HG02678 (cell line): ENCODE data around the gene LRRC8D.

Source experiments
- ATAC-seq: cut with Tn5 transposase; IDR thresholded peaks from one replicate; pipeline ENCODE4 v1.9.1; 2021; ENCODE audit warnings: mild to moderate bottlenecking, moderate library complexity; ENCODE audit not compliant: unreplicated experiment

The LRRC8D gene

DNA sequence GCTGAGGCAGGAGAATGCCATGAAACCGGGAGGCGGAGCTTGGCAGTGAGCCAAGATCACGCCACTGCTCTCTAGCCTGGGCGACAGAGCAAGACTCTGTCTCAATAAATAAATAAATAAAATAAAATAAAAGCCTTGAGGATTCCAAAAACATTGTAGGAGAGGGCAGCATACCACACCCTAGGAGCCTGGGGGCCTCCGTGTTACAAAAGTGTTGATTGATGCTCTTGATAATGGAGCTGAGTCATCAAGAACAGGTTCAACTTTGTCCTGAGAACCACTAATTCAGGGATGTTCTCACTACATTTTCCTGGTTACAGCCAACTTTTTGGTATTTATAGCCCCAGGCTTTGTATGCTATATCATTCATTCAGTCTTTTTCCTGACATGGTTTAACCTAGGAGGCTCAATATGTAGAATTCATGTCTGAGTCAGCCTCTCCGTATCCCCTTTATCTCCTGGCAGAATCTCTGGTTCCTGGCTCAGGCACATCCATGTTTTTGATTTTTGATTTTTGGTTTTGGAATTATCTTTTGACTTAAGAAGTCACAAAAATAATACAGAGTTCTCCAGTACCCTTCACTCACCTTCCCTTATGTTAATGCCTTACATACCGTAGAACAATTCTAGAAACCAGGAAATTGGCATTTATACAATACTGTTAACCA, 69.4 kb downstream of the LRRC8D start:
- ATAC-seq = no peak

DNA sequence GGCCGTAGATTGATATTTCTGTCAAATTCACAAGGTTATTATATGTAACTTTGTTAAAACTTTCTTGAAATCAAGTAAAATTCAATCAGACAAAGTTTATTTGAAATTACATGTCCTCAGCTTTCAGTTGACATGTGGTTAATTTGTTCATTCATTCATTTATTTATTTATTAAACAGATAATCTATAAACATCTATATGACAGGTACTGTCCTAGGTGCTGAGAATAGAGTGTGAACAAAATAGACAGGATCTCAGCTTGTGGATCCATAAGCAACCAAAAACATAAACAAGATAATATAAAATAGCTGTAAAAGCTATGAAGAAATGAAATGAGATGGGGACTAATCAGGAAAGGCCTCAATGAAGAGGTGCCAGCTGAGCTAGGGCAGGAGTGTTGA, 72.0 kb downstream of the LRRC8D start:
- ATAC-seq = no peak

DNA sequence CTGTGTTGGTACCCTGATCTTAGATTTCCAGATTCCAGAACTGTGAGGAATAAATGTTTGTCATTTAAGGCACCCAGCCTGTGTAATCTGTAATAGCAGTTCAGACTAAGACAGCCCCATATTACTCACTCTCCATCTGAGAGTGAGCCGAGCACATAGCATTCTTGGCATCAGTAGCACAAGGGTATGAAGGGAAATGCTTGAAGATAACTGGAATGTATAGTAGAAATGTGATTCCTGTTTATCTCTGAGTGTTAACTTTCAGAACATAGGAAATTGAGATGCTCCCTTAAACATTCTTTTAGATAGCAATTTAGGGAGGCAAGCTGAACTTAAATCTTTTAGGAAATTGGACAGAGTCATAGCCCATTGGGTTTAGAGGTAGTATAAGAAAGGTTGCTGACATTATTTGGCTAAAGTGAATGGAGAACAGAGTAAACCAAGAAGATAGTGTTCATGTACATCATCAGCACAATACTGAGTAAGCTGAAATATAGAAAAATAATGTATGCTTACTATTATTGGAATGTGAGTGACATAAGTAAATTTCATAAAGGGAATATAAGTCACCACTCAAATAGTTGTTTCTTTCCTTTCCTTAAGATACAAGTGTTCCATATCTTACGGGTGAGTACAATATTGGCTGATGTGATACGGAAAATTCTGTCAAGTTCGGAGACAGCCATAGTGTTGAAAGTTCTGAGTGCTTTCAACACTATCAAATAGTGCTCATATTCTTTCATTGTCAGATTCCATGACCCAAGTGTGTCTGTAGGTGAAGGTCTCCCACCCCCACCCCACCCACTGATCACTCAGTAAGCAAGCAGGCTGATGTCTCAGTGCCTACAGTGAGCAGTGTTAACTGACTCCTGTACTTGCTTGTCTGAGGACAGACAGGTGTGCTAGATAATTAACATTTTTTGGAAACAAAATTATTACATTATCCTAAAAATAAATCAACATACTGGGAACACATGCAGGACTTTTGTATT, 73.7 kb downstream of the LRRC8D start:
- ATAC-seq = no peak

GRCh38 chr1:89896105-89896942, 75.5 kb downstream of the LRRC8D start:
- no peak for ATAC-seq

GRCh38 chr1:89897347-89898133, 76.7 kb downstream of the LRRC8D start:
- ATAC-seq = no peak

DNA sequence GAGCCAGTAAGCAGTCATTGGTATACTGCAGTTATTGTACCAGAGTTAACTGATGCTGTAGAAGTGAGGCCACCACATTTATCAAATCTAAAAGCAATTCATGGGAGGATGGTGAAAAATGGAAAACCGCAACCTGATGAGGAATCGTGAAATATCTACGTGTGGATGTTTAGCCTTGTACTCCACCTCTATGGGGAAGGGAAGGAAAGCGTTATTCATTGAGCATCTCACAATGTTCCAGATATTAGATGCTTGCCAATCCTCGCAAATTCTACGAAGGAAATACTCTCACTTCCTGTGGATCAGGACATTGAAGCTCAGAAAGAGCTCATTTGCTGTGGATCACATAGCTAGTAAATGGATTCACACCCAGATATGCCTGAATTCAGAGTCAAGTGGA, 77.3 kb downstream of the LRRC8D start:
- ATAC-seq = no peak

- no peak for ATAC-seq
Measured at GRCh38 chr1:89898695-89899470, 78.1 kb downstream of the LRRC8D start.

- no peak for ATAC-seq
Measured at GRCh38 chr1:89900323-89900722, 79.5 kb downstream of the LRRC8D start.

GRCh38 chr1:89900791-89901708, 80.2 kb downstream of the LRRC8D start:
- ATAC-seq = no peak

DNA sequence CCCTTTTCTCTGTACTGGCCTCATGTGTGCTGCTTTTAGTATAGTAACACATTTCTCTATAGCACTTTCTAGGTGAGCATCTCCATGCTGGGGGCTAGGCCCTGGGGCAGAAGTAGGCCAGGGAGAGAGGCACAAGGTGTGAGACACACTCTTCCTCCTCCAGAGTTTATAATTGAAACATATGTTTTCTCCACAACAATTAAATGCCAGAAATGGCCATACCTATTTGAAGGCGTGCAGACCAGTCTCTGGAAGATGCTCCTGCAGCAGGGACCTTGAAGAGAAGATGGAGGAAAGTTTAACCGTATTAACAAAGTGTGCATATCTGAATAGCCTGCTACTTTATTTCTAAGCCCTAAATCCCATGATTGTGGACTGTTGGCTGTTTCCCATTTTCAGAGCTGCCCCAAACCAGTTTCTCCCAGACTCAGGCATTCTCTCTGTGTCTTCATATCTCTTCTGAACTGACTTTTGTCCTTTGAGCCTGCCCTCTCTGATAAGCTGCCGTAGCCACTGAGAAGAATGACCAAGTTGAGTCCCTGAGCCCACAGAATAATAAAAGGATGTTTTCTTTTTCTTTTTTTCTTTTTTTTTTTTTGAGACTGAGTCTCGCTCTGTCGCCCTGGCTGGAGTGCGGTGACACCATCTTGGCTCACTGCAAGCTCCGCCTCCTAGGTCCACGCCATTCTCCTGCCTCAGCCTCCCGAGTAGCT, 81.3 kb downstream of the LRRC8D start:
- ATAC-seq = no peak

- no peak for ATAC-seq
Measured at GRCh38 chr1:89903550-89903949, 82.7 kb downstream of the LRRC8D start.

DNA sequence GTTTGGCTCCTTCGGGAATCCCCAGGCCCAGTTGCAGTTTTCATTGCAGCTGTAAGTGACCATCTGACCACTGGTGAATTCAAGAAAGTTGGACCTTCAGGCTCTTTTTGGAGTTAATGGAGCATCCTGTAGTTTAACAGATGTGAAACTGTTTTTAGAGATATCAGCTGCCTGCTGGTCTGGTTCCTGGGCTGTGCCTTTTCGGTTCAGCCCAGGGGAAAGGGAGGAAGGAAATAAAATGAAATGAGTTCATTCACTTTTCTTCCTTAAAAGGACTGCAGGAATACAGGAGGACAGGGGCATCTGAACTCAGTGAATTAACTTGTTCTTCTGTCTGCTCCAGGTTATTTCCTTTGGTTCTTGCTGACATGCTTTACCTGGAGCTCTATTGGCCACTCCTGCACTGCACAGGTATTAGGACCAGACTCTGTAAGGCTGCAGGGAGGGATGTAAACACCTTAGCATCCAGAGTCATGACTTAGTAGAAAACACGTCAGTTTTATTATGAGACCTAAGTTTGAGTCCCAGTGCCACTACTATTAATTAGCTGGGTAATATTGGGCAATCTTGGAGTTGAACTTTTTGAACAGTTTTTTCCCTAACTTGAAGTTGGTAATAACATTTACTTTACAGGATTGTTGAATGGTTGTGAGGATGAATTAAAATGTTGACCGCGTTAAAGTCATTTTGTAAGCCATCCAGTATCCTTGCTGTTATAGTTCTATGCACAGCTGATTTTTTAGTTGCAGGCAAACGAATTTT, 83.6 kb downstream of the LRRC8D start:
- ATAC-seq = no peak

DNA sequence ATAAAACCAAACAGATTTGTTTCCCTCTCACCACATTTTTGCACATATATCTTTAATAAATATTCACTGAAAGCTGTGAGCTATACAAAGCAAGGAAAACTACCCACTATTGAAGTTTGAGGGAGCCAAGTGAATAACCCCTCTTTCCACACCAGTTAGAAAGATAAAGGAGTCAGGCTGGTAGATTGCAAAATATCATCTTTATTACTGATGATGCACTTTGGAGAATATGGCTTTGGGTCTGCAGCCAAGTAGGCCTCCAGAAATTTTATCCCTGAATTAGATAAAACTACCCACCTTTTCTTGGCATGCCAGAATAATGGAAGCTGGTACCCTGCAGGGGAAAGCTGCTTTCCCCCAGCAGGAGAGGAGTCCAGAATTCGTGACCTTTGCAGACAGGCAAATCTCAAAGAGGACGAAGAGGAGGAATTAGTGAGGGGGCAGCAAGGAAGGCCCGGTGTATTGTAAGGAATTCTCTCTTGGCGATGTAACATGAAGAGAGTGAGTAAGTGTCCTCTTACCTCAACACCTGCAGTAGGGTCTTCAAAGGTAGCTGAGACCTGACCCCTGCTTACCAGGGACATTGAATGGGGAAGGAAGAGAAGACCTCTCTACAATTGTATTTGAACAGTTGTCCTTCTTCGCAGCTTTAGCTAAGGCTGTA, 84.7 kb downstream of the LRRC8D start:
- ATAC-seq = no peak

DNA sequence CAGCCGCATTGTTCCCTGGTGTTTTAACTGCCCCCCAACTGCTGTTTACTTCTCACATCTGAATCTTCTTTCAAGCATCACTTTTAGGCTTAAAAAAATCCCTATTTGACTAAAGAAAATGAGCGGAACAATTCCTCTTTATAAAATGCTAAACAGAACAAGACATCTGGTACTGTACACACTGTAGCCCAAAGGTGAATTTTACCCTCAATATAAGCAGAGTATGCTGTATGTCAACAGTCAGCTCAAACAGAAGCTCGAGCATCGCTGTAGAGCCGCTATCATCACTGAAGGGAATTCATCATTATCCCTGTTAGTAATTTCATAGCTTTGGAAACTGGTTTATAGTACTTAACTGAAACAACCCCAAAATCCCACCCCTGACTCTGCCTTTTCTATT, 85.3 kb downstream of the LRRC8D start:
- no peak for ATAC-seq

GRCh38 chr1:89907727-89908212, 86.9 kb downstream of the LRRC8D start:
- ATAC-seq = no peak

- no peak for ATAC-seq
Measured at GRCh38 chr1:89908273-89908671, 87.4 kb downstream of the LRRC8D start.
